C4-2B (cell line): Measurements from ENCODE around the gene CD99L2.
"Not testable (repeated sequence)": the region's sequence is repeated elsewhere in the genome, so short reads cannot be mapped to it uniquely, and the experiment has no call there.

Experiments
- H3K27ac ChIP-seq: fragments of 450-650 bp; 2 replicates; pipeline ENCODE4 v1.5.1; 2017
- CTCF ChIP-seq: fragments of 450-650 bp; conservative IDR thresholded peaks from 2 replicates; pipeline ENCODE4 v1.5.1; 2017; ENCODE audit warnings: mild to moderate bottlenecking
- ZFX ChIP-seq: fragments of 450-650 bp; IDR thresholded peaks from 2 replicates; pipeline ENCODE4 v1.6.1; 2017

The CD99L2 gene

GRCh38 chrX:150893936-150894335 is 4.5 kb downstream of the CD99L2 start:
- TF ChIP-seq ZFX: no peak
- no peak for TF ChIP-seq CTCF

GRCh38 chrX:150889131-150889530 is 9.3 kb downstream of the CD99L2 start:
- TF ChIP-seq ZFX: no peak
- H3K27ac ChIP-seq: no peak overlapping the region

More at GRCh38 chrX:150893936-150894335, 4.5 kb downstream of the CD99L2 start:
- H3K27ac ChIP-seq: no peak overlapping the region

- TF ChIP-seq CTCF (no peak), ZFX (no peak)
- H3K27ac ChIP-seq: no peak overlapping the region
Measured at GRCh38 chrX:150887906-150888465, 10.5 kb downstream of the CD99L2 start.

GRCh38 chrX:150887268-150887667 is 11.2 kb downstream of the CD99L2 start:
- H3K27ac ChIP-seq: not testable (repeated sequence)

- H3K27ac ChIP-seq: no peak overlapping the region
- TF ChIP-seq CTCF (no peak), ZFX (no peak)
Measured at GRCh38 chrX:150886381-150886780, 12.1 kb downstream of the CD99L2 start.

GRCh38 chrX:150880808-150881165 is 17.7 kb downstream of the CD99L2 start:
- TF ChIP-seq ZFX (no peak), CTCF (no peak)
- no peak overlapping the region for H3K27ac ChIP-seq

- no peak for TF ChIP-seq CTCF
- no peak for TF ChIP-seq ZFX
- no peak overlapping the region for H3K27ac ChIP-seq
Measured at GRCh38 chrX:150879855-150880807, 18.3 kb downstream of the CD99L2 start.

- H3K27ac ChIP-seq: not testable (repeated sequence)
Measured at GRCh38 chrX:150875621-150876020, 22.8 kb downstream of the CD99L2 start.

GRCh38 chrX:150874448-150874847 is 24.0 kb downstream of the CD99L2 start:
- no peak for TF ChIP-seq CTCF
- TF ChIP-seq ZFX: no peak
- H3K27ac ChIP-seq: peak overlapping the region; percentile 78
